ENCODE results near the gene FRA10AC1.

DNA sequence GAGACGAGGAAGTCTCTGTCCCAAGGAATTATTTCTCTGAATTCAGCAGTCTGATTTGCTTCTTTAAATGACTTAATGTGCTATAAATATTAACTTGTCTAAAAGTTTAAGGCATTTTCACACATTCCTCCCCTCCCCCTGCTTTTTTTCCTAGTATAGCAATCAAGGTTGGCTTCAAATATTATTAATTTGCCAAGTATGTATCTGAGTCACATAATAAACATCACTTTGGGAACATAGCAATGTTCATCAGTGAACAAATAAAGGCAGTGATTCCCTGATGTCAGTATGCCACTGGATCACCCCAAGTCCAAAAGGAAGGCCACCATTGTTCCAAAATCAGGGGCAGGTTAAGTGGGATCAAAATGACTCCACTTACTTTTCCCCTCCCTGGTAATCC lies 49.5 kb downstream of the FRA10AC1 start:
- TF ChIP-seq CREB1 (IDR thresholded peaks at IDR 0.05; ENCODE audit: low read depth) (no peak), POLR2A (IDR thresholded peaks at IDR 0.05; ENCODE audit: low read depth, low read length) (no peak), SREBF1 (IDR thresholded peaks at IDR 0.05; ENCODE audit: low read length) (no peak), NR2C2 (IDR thresholded peaks at IDR 0.05; ENCODE audit: borderline replicate concordance, control insufficient read depth, insufficient read length, low read depth) (no peak), KLF5 (IDR thresholded peaks at IDR 0.05; ENCODE audit: partially characterized antibody) (no peak), ESRRA (IDR thresholded peaks at IDR 0.05; ENCODE audit: low read length) (no peak), MYC (IDR thresholded peaks at IDR 0.05; ENCODE audit: insufficient read depth, insufficient read length, insufficient replicate concordance, low read length, severe bottlenecking) (no peak), POLR2AphosphoS5 (IDR thresholded peaks at IDR 0.05; ENCODE audit: low read length) (no peak), CHD2 (IDR thresholded peaks at IDR 0.05; ENCODE audit: borderline replicate concordance, low read depth, low read length) (no peak)
- TF ChIP-seq, protein P1, sequence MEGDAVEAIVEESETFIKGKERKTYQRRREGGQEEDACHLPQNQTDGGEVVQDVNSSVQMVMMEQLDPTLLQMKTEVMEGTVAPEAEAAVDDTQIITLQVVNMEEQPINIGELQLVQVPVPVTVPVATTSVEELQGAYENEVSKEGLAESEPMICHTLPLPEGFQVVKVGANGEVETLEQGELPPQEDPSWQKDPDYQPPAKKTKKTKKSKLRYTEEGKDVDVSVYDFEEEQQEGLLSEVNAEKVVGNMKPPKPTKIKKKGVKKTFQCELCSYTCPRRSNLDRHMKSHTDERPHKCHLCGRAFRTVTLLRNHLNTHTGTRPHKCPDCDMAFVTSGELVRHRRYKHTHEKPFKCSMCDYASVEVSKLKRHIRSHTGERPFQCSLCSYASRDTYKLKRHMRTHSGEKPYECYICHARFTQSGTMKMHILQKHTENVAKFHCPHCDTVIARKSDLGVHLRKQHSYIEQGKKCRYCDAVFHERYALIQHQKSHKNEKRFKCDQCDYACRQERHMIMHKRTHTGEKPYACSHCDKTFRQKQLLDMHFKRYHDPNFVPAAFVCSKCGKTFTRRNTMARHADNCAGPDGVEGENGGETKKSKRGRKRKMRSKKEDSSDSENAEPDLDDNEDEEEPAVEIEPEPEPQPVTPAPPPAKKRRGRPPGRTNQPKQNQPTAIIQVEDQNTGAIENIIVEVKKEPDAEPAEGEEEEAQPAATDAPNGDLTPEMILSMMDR (IDR thresholded peaks at IDR 0.05 in 2 of 3, conservative IDR thresholded peaks at IDR 0.05 in 1 of 3; ENCODE audit: control insufficient read depth in 2 of 3, extremely low read depth in 1 of 3, insufficient read depth in 1 of 3, low read depth in 3 of 3, low read length in 3 of 3): no peak
- TF ChIP-seq, protein P2, sequence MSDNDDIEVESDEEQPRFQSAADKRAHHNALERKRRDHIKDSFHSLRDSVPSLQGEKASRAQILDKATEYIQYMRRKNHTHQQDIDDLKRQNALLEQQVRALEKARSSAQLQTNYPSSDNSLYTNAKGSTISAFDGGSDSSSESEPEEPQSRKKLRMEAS (IDR thresholded peaks at IDR 0.05; ENCODE audit: low read depth, low read length): no peak
- TF ChIP-seq, protein P3, sequence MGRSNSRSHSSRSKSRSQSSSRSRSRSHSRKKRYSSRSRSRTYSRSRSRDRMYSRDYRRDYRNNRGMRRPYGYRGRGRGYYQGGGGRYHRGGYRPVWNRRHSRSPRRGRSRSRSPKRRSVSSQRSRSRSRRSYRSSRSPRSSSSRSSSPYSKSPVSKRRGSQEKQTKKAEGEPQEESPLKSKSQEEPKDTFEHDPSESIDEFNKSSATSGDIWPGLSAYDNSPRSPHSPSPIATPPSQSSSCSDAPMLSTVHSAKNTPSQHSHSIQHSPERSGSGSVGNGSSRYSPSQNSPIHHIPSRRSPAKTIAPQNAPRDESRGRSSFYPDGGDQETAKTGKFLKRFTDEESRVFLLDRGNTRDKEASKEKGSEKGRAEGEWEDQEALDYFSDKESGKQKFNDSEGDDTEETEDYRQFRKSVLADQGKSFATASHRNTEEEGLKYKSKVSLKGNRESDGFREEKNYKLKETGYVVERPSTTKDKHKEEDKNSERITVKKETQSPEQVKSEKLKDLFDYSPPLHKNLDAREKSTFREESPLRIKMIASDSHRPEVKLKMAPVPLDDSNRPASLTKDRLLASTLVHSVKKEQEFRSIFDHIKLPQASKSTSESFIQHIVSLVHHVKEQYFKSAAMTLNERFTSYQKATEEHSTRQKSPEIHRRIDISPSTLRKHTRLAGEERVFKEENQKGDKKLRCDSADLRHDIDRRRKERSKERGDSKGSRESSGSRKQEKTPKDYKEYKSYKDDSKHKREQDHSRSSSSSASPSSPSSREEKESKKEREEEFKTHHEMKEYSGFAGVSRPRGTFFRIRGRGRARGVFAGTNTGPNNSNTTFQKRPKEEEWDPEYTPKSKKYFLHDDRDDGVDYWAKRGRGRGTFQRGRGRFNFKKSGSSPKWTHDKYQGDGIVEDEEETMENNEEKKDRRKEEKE (IDR thresholded peaks at IDR 0.05): no peak
